Esophagus squamous epithelium (tissue), 4 donors: ENCODE measurements around the gene PAK2.

Source experiments
- POLR2A ChIP-seq, 4 donors: fragments of 450-650 bp; IDR thresholded peaks; one replicate each; pipeline ENCODE4 v1.6.1; 2017; ENCODE audit warnings: antibody characterized with exemption in 4 of 4, mild to moderate bottlenecking in 4 of 4, moderate library complexity in 3 of 4
- TF ChIP-seq, protein P1 (sequence below), 6 experiments: fragments of 450-650 bp in 4 of 6; fragments of 200-600 bp in 2 of 6; sonication (generic) in 2 of 6; IDR thresholded peaks; one replicate each; pipeline ENCODE4 v1.5.1; 2016 to 2019; ENCODE audit warnings: antibody characterized with exemption in 6 of 6, mild to moderate bottlenecking in 4 of 6, moderate library complexity in 4 of 6

DNA sequence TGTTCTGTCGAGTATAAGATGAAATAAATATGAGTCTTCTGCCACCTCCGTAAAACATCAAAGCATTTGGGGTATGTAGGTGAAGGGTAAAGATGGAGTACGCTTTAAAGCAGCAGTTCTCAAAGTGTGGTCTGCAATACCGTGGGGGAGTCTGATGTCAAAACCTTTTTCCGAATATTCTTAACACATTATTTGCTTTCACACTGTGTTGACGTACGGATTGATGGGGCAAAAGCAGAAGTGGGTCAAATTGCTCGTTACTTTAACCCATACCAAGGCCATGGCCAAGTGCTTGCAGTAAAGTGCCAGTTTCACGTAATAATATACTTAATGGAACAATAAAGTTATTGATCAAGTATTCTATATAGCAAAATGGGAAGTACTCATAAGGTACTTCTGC is 36.3 kb downstream of the PAK2 start:
- TF ChIP-seq, protein P1, sequence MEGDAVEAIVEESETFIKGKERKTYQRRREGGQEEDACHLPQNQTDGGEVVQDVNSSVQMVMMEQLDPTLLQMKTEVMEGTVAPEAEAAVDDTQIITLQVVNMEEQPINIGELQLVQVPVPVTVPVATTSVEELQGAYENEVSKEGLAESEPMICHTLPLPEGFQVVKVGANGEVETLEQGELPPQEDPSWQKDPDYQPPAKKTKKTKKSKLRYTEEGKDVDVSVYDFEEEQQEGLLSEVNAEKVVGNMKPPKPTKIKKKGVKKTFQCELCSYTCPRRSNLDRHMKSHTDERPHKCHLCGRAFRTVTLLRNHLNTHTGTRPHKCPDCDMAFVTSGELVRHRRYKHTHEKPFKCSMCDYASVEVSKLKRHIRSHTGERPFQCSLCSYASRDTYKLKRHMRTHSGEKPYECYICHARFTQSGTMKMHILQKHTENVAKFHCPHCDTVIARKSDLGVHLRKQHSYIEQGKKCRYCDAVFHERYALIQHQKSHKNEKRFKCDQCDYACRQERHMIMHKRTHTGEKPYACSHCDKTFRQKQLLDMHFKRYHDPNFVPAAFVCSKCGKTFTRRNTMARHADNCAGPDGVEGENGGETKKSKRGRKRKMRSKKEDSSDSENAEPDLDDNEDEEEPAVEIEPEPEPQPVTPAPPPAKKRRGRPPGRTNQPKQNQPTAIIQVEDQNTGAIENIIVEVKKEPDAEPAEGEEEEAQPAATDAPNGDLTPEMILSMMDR (IDR thresholded peaks at IDR 0.05): no peak
- no peak for TF ChIP-seq POLR2A (IDR thresholded peaks at IDR 0.05)
